Esophagus squamous epithelium (tissue), 5 donors: ENCODE measurements around the gene LEPROT. TPM values are rescaled to one million over a fixed set of nuclear protein-coding genes. Genes with fewer than 3 reads are reported as not detected.

Experiments
- DNase-seq: peaks from one replicate; lab custom pipeline; 2025; lab: John Stamatoyannopoulos, UW
- H3K27ac ChIP-seq, 4 donors: fragments of 200-600 bp; sonication (generic); one replicate each; pipeline ENCODE4 v1.5.1; 2016 to 2019; ENCODE audit warnings: mild to moderate bottlenecking in 1 of 4
- H3K27me3 ChIP-seq, 4 donors: fragments of 200-600 bp; sonication (generic); 1 replicate in 3 of 4; 2 replicates in 1 of 4; pipeline versions ENCODE4 v1.5.1 to v1.6.0; 2017 to 2021; ENCODE audit warnings: antibody characterized with exemption in 1 of 4
- H3K36me3 ChIP-seq, 3 donors: fragments of 200-600 bp; sonication (generic); one replicate each; pipeline ENCODE4 v1.5.1; 2016 to 2019
- H3K4me1 ChIP-seq, 3 donors: fragments of 200-600 bp; sonication (generic); one replicate each; pipeline ENCODE4 v1.5.1; 2017 to 2019
- H3K4me3 ChIP-seq, 4 donors: fragments of 200-600 bp; sonication (generic); 1 replicate in 3 of 4; 2 replicates in 1 of 4; pipeline ENCODE4 v1.5.1; 2016 to 2019; ENCODE audit warnings: mild to moderate bottlenecking in 2 of 4, moderate library complexity in 1 of 4
- H3K9me3 ChIP-seq, 3 donors: fragments of 200-600 bp; sonication (generic); one replicate each; pipeline ENCODE4 v1.5.1; 2016 to 2019
- CTCF ChIP-seq, 6 experiments: fragments of 450-650 bp in 4 of 6; fragments of 200-600 bp in 2 of 6; sonication (generic) in 2 of 6; IDR thresholded peaks; one replicate each; pipeline ENCODE4 v1.5.1; 2016 to 2019; ENCODE audit warnings: antibody characterized with exemption in 6 of 6, mild to moderate bottlenecking in 4 of 6, moderate library complexity in 4 of 6
- POLR2A ChIP-seq, 4 donors: fragments of 450-650 bp; IDR thresholded peaks; one replicate each; pipeline ENCODE4 v1.6.1; 2017; ENCODE audit warnings: antibody characterized with exemption in 4 of 4, mild to moderate bottlenecking in 4 of 4, moderate library complexity in 3 of 4
- WGBS, 2 donors: methylation state at CpG; one replicate each; pipeline ENCODE4 v1.1.5; 2018; 5-methylcytosine and 5-hydroxymethylcytosine counted together
- intact Hi-C: fragments of 100-400 bp; cut with DNase I; formaldehyde crosslinking; loops from one replicate; pipeline ENCODE4 v1.15.0; 2022
- total RNA-seq, 4 donors: library from RNA; depleted of rRNA; stranded (reverse); fragments of >200 nt; gene quantifications; one replicate each; pipeline ENCODE4 v1.1.0, GENCODE V29; 2016
- donor health status: DM: yes; HTN: yes; CAD: no.

Gene LEPROT
- total RNA-seq, 4 donors from 2014 or later: 29.7 to 56.9 (median 42.9) TPM

- Histone ChIP-seq H3K4me3 (no peak overlapping the region), H3K9me3 (no peaks in the 10 kb centered on the region), H3K4me1 (no peaks in the 10 kb centered on the region), H3K27me3 (no peaks in the 10 kb centered on the region), H3K27ac (no peak overlapping the region), H3K36me3 (no peaks in the 10 kb centered on the region)
- no peak for DNase-seq
- 78 to 91% methylated on average over 1 of the region's 1 CpG for WGBS, 2 donors
- intact Hi-C loops: no loop called here
- TF ChIP-seq CTCF (IDR thresholded peaks at IDR 0.05) (no peak), POLR2A (IDR thresholded peaks at IDR 0.05) (no peak)
Measured at GRCh38 chr1:65399003-65399402, 21.5 kb upstream of the LEPROT start.

GRCh38 chr1:65401612-65402011 lies 18.9 kb upstream of the LEPROT start:
- DNase-seq: no peak
- intact Hi-C loops: no loop called here
- no peak for TF ChIP-seq CTCF (IDR thresholded peaks at IDR 0.05)
- TF ChIP-seq POLR2A (IDR thresholded peaks at IDR 0.05): no peak
- Histone ChIP-seq H3K36me3 (no peaks in the 10 kb centered on the region), H3K4me1 (no peaks in the 10 kb centered on the region), H3K27ac (no peak overlapping the region), H3K27me3 (no peaks in the 10 kb centered on the region), H3K9me3 (no peaks in the 10 kb centered on the region), H3K4me3 (no peak overlapping the region)
- 67 to 100% methylated on average over 3 of the region's 3 CpGs for WGBS, 2 donors

- intact Hi-C loops: no loop called here
- DNase-seq: no peak
- Histone ChIP-seq H3K4me1 (no peaks in the 10 kb centered on the region), H3K4me3 (no peak overlapping the region), H3K27me3 (no peaks in the 10 kb centered on the region), H3K27ac (no peak overlapping the region), H3K36me3 (no peaks in the 10 kb centered on the region), H3K9me3 (no peaks in the 10 kb centered on the region)
- TF ChIP-seq POLR2A (IDR thresholded peaks at IDR 0.05) (no peak), CTCF (IDR thresholded peaks at IDR 0.05) (no peak)
Measured at GRCh38 chr1:65404941-65405340, 15.5 kb upstream of the LEPROT start.

GRCh38 chr1:65407877-65408276 lies 12.6 kb upstream of the LEPROT start:
- Histone ChIP-seq H3K4me3 (no peak overlapping the region), H3K27ac (no peak overlapping the region), H3K4me1 (no peaks in the 10 kb centered on the region), H3K9me3 (no peaks in the 10 kb centered on the region), H3K36me3 (no peaks in the 10 kb centered on the region), H3K27me3 (no peaks in the 10 kb centered on the region)
- DNase-seq: no peak
- intact Hi-C loops: no loop called here
- TF ChIP-seq CTCF (IDR thresholded peaks at IDR 0.05): no peak
- TF ChIP-seq POLR2A (IDR thresholded peaks at IDR 0.05): no peak
- WGBS, 2 donors: 70 to 78% methylated on average over 2 of the region's 2 CpGs

- Histone ChIP-seq H3K27me3 (no peaks in the 10 kb centered on the region), H3K27ac (no peak overlapping the region), H3K4me3 (no peak overlapping the region), H3K36me3 (no peaks in the 10 kb centered on the region), H3K9me3 (no peaks in the 10 kb centered on the region), H3K4me1 (no peaks in the 10 kb centered on the region)
- DNase-seq: no peak
- no peak for TF ChIP-seq CTCF (IDR thresholded peaks at IDR 0.05)
- intact Hi-C loops: no loop called here
- WGBS, 2 donors: 42 to 67% methylated on average over 1 of the region's 1 CpG
Measured at GRCh38 chr1:65409314-65409713, 11.2 kb upstream of the LEPROT start.
